AG04449 (cell line): ENCODE data around the gene FLAD1.

Experiments used
- CTCF ChIA-PET: fragments of 350-600 bp; formaldehyde crosslinking; extraction: SDS; loops from one replicate; lab custom pipeline; 2021; ENCODE audit warnings: antibody characterized with exemption; lab: Yijun Ruan, JAX
- POLR2A ChIA-PET: fragments of 400-600, 350-600 bp; formaldehyde crosslinking; extraction: SDS; loops from one replicate; lab custom pipeline; 2020; ENCODE audit warnings: antibody characterized with exemption, inconsistent platforms; lab: Yijun Ruan, JAX
- DNase-seq: peaks from one replicate; pipeline ENCODE4 v3.0.0-alpha.2; 2010; ENCODE audit warnings: low read depth, low spot score
- H3K4me3 ChIP-seq: 2 replicates; pipeline ENCODE4 v1.5.1; 2011; ENCODE audit warnings: low read depth, mild to moderate bottlenecking, control low read depth, low read length
- CTCF ChIP-seq: IDR thresholded peaks from one replicate; pipeline ENCODE4 v1.5.1; 2011; ENCODE audit warnings: mild to moderate bottlenecking, moderate library complexity, low read length, control low read depth, inconsistent platforms; ENCODE audit not compliant: insufficient read depth; ENCODE audit errors: missing control alignments

FLAD1 gene

GRCh38 chr1:154959426-154959780, 23.7 kb upstream of the FLAD1 start:
- H3K4me3 ChIP-seq, result no peak overlapping the region
- ChIA-PET CTCF (interaction anchor here (0.8 to 5.0 kb wide), 3 partner anchors 37 to 84 kb away, joined by 3 to 62 read pairs (median 4); partner anchors contain the start of gene LENEP), POLR2A (interaction anchor here (0.6 kb wide), 1 partner anchor 1016 kb away, joined by 3 read pairs; no protein-coding TSS in a partner anchor)
- no peak for DNase-seq
- TF ChIP-seq CTCF, result no peak

- ChIA-PET CTCF (interaction anchor here (0.7 to 5.0 kb wide), 15 partner anchors 11 to 401 kb away, joined by 3 to 62 read pairs (median 4); partner anchors contain the start of genes CKS1B, LENEP, SHC1 and ZBTB7B), POLR2A (interaction anchor here (0.7 to 3.9 kb wide), 7 partner anchors 11 to 402 kb away, joined by 3 to 74 read pairs (median 5); partner anchors contain the start of genes FLAD1 and SHC1)
- DNase-seq, result no peak
- TF ChIP-seq CTCF, result no peak
- peak overlapping the region; percentile 74 for H3K4me3 ChIP-seq
Observed at GRCh38 chr1:154960446-154961136, 22.6 kb upstream of the FLAD1 start.

- CTCF ChIA-PET, result interaction anchor here (0.6 to 5.0 kb wide), 22 partner anchors 9 to 402 kb away, joined by 3 to 62 read pairs (median 3); partner anchors contain the start of genes CKS1B, LENEP, SHC1 and ZBTB7B
- peak; percentile 38 for TF ChIP-seq CTCF
- peak within 1 kb of the TSS; percentile 74 for H3K4me3 ChIP-seq
- no peak for DNase-seq
- POLR2A ChIA-PET, result interaction anchor here (0.9 to 3.9 kb wide), 8 partner anchors 10 to 403 kb away, joined by 3 to 74 read pairs (median 4); partner anchors contain the start of gene SHC1
Observed at GRCh38 chr1:154961207-154962155, 21.7 kb upstream of the FLAD1 start, which contains the start of gene PYGO2. TSS of gene PYGO2 (minus strand) at chr1:154961782. CDS start at chr1:154961576, 206 bp downstream.

GRCh38 chr1:154962156-154962749, 20.9 kb upstream of the FLAD1 start:
- ChIA-PET POLR2A (interaction anchor here (1.1 to 3.9 kb wide), 6 partner anchors 10 to 123 kb away, joined by 3 to 74 read pairs (median 4); partner anchors contain the start of gene SHC1), CTCF (interaction anchor here (0.7 to 5.0 kb wide), 12 partner anchors 9 to 167 kb away, joined by 3 to 62 read pairs (median 5); partner anchors contain the start of genes CKS1B, LENEP and SHC1)
- H3K4me3 ChIP-seq, result peak overlapping the region; percentile 74
- no peak for DNase-seq
- no peak for TF ChIP-seq CTCF

GRCh38 chr1:154962795-154963330, 20.3 kb upstream of the FLAD1 start:
- no peak for DNase-seq
- no peak overlapping the region; the same call in 1 of the 2 replicates for H3K4me3 ChIP-seq
- TF ChIP-seq CTCF, result no peak
- ChIA-PET POLR2A (interaction anchor here (1.4 to 3.9 kb wide), 2 partner anchors 9 to 37 kb away, joined by 4 to 74 read pairs; partner anchors contain the start of gene SHC1), CTCF (interaction anchor here (1.5 to 5.0 kb wide), 4 partner anchors 9 to 34 kb away, joined by 6 to 62 read pairs (median 28); partner anchors contain the start of genes CKS1B, LENEP and SHC1)
